B cell (primary cell): Measurements from ENCODE around the gene BBIP1. TPM values are rescaled to one million over a fixed set of nuclear protein-coding genes. Genes with fewer than 3 reads are reported as not detected.
A peak's percentile ranks its signal among the peaks of the same experiment; 100 is the strongest.

Experiments
- ATAC-seq: fragments of 200-7000 bp; cut with Tn5 transposase; one replicate; pipeline ENCODE4 v1.10.0; 2021; ENCODE audit warnings: low read depth, mild to moderate bottlenecking, moderate number of reproducible peaks, moderate library complexity
- CTCF ChIA-PET: fragments of 350-600 bp; sonication (Branson Sonifier 250); formaldehyde crosslinking; loops from one replicate; lab custom pipeline; 2021; ENCODE audit warnings: antibody characterized with exemption, inconsistent platforms; lab: Charles Lee
- POLR2A ChIA-PET: fragments of 350-600 bp; sonication (Branson Sonifier 250); formaldehyde crosslinking; loops from one replicate; lab custom pipeline; 2021; ENCODE audit warnings: antibody characterized with exemption; lab: Charles Lee
- DNase-seq: peaks from one replicate; pipeline ENCODE4 v3.0.0; 2013
- H2AFZ ChIP-seq: 2 replicates; pipeline ENCODE4 v1.6.1; 2012; ENCODE audit warnings: mild to moderate bottlenecking, low read depth, low read length; ENCODE audit not compliant: insufficient read depth, poor library complexity, severe bottlenecking
- H3K27ac ChIP-seq, 2 donors: 1 replicate in 1 of 2; 2 replicates in 1 of 2; pipeline ENCODE4 v1.5.1; 2012 to 2013; ENCODE audit warnings: low read length in 2 of 2, mild to moderate bottlenecking in 2 of 2, moderate library complexity in 1 of 2
- H3K27me3 ChIP-seq, 4 experiments: fragments of 200-600 bp in 1 of 4; sonication (generic) in 1 of 4; replicated peaks in 1 of 4; 1 replicate in 2 of 4; 2 replicates in 2 of 4; pipeline versions ENCODE4 v1.6.1 to v1.7.0; 2013 to 2016; ENCODE audit warnings: low read length in 3 of 4, mild to moderate bottlenecking in 2 of 4, mixed read lengths in 1 of 4, moderate library complexity in 1 of 4; ENCODE audit not compliant: insufficient read depth in 4 of 4, control insufficient read depth in 3 of 4; ENCODE audit errors: control extremely low read depth in 1 of 4
- H3K36me3 ChIP-seq, 2 experiments: replicated peaks in 1 of 2; 1 replicate in 1 of 2; 2 replicates in 1 of 2; pipeline versions ENCODE4 v1.6.1 to v1.7.1; 2013; ENCODE audit warnings: low read length in 1 of 2; ENCODE audit not compliant: insufficient read depth in 2 of 2, control insufficient read depth in 1 of 2; ENCODE audit errors: control extremely low read depth in 1 of 2, extremely low read depth in 1 of 2
- H3K4me1 ChIP-seq, 2 donors: fragments of 200-600 bp in 1 of 2; sonication (generic) in 1 of 2; 1 replicate in 1 of 2; 2 replicates in 1 of 2; pipeline versions ENCODE4 v1.5.1 to v1.6.1; 2013 to 2017; ENCODE audit warnings: low read length in 2 of 2; ENCODE audit not compliant: control insufficient read depth in 2 of 2, insufficient read depth in 2 of 2
- H3K4me2 ChIP-seq: replicated peaks from 2 replicates; pipeline ENCODE3; 2012; ENCODE audit warnings: mild to moderate bottlenecking, low read depth, low read length; ENCODE audit not compliant: poor library complexity, severe bottlenecking
- H3K4me3 ChIP-seq, 5 experiments: fragments of 200-600 bp in 1 of 5; sonication (generic) in 1 of 5; 1 replicate in 3 of 5; 2 replicates in 2 of 5; pipeline versions ENCODE4 v1.5.1 to v1.7.0; 2011 to 2016; ENCODE audit warnings: low read length in 4 of 5, mild to moderate bottlenecking in 4 of 5, low read depth in 2 of 5, control low read depth in 1 of 5, moderate library complexity in 1 of 5; ENCODE audit not compliant: insufficient read depth in 1 of 5; ENCODE audit errors: control extremely low read depth in 1 of 5, extremely low read depth in 1 of 5
- H3K79me2 ChIP-seq: fragments of 200-600 bp; sonication (generic); one replicate; pipeline ENCODE4 v1.6.0; 2016; ENCODE audit warnings: low read length; ENCODE audit not compliant: control insufficient read depth, insufficient read depth
- H3K9ac ChIP-seq: fragments of 200-600 bp; sonication (generic); 2 replicates; pipeline ENCODE4 v1.6.1; 2017; ENCODE audit warnings: mild to moderate bottlenecking, low read length, moderate library complexity
- H3K9me3 ChIP-seq, 3 donors: one replicate each; pipeline versions ENCODE4 v1.6.1 to v1.7.1; 2013; ENCODE audit warnings: low read length in 2 of 3; ENCODE audit not compliant: control insufficient read depth in 2 of 3, insufficient read depth in 1 of 3; ENCODE audit errors: control extremely low read depth in 1 of 3
- H4K20me1 ChIP-seq: 2 replicates; pipeline ENCODE4 v1.6.0; 2012; ENCODE audit warnings: mild to moderate bottlenecking, low read length; ENCODE audit not compliant: insufficient read depth, control insufficient read depth, poor library complexity, severe bottlenecking
- H3K27ac Mint-ChIP-seq: one replicate; pipeline ENCODE4 v1.8.0; 2021; ENCODE audit warnings: mixed read lengths
- H3K27me3 Mint-ChIP-seq: one replicate; pipeline ENCODE4 v1.8.0; 2021; ENCODE audit warnings: mixed read lengths
- H3K4me1 Mint-ChIP-seq: one replicate; pipeline ENCODE4 v1.8.0; 2021; ENCODE audit warnings: mixed read lengths
- H3K4me3 Mint-ChIP-seq: one replicate; pipeline ENCODE4 v1.8.0; 2021; ENCODE audit warnings: mixed read lengths
- H3K9me3 Mint-ChIP-seq: one replicate; pipeline ENCODE4 v1.8.0; 2022; ENCODE audit warnings: mixed read lengths; ENCODE audit not compliant: insufficient read depth
- CTCF ChIP-seq: fragments of 200-600 bp; IDR thresholded peaks from one replicate; pipeline ENCODE4 v1.8.0; 2022; ENCODE audit warnings: antibody characterized with exemption, mild to moderate bottlenecking
- EZH2 ChIP-seq: IDR thresholded peaks from 2 replicates; pipeline ENCODE4 v1.6.1; 2012; ENCODE audit warnings: borderline replicate concordance, low read depth, mild to moderate bottlenecking, moderate library complexity, low read length; ENCODE audit not compliant: insufficient read depth, poor library complexity, severe bottlenecking
- WGBS: methylation state at CpG from one replicate; pipeline ENCODE4 v1.1.5; 2013; ENCODE audit warnings: missing lambda C conversion rate; ENCODE audit not compliant: insufficient coverage; 5-methylcytosine and 5-hydroxymethylcytosine counted together
- intact Hi-C: fragments of 100-400 bp; cut with micrococcal nuclease; formaldehyde crosslinking; loops from one replicate; pipeline ENCODE4 v1.10.0; 2022
- polyA plus RNA-seq: library from polyadenylated mRNA; depleted of rRNA; stranded (reverse); fragments of >200 nt; gene quantifications from 2 replicates; pipeline ENCODE4 v1.2.3, GENCODE V29; 2012
- total RNA-seq, 2 donors: library from RNA; stranded (reverse); fragments of 120-200 nt in 1 of 2; gene quantifications; 1 replicate in 1 of 2; 2 replicates in 1 of 2; pipeline versions ENCODE4 v1.2.3 to v1.2.4, GENCODE V29; 2013 to 2022

The BBIP1 gene
- total and polyA plus RNA-seq, 2 donors (not counting 1 experiment from before 2014, with no cell fraction given), result 10.6 to 46.1 TPM

- Mint-ChIP-seq H3K27ac (peak overlapping the region; percentile 93), H3K4me3 (peak overlapping the region; percentile 73), H3K4me1 (peaks cover 70% of the 10 kb centered on the region), H3K27me3 (no peaks in the 10 kb centered on the region), H3K9me3 (no peaks in the 10 kb centered on the region)
- no peak overlapping the region for H3K9ac ChIP-seq
- no peak overlapping the region for H3K4me3 ChIP-seq
- H3K36me3 ChIP-seq, result no peaks in the 10 kb centered on the region
- H3K79me2 ChIP-seq, result peaks cover 27% of the 10 kb centered on the region
- POLR2A ChIA-PET, result interaction anchor here (1.0 to 2.0 kb wide), 3 partner anchors 12 to 18 kb away, joined by 3 to 7 read pairs (median 6); partner anchors contain the start of gene PDCD4
- no peaks in the 10 kb centered on the region for H3K9me3 ChIP-seq
- H4K20me1 ChIP-seq, result no peaks in the 10 kb centered on the region
- H2AFZ ChIP-seq, result no peak overlapping the region
- CTCF ChIA-PET, result interaction anchor here (0.6 to 2.5 kb wide), 7 partner anchors 10 to 56 kb away, joined by 3 to 11 read pairs (median 6); partner anchors contain the start of gene PDCD4
- TF ChIP-seq CTCF, result no peak
- no peak for TF ChIP-seq EZH2
- DNase-seq (no peak), ATAC-seq (no peak)
- H3K27me3 ChIP-seq, result no peaks in the 10 kb centered on the region
- H3K4me2 ChIP-seq, result peak overlapping the region; percentile 64
- H3K4me1 ChIP-seq, result peaks cover 73 to 74% of the 10 kb centered on the region in 2 donors
- peak overlapping the region; percentile 75 to 94 for H3K27ac ChIP-seq
- intact Hi-C loops, result no loop called here
- WGBS, result 86% methylated on average over 5 of the region's 6 CpGs
Observed at GRCh38 chr10:110859206-110859972, 59.6 kb downstream of the BBIP1 start.
